ENCODE results near the gene NLRC3. TPM values are rescaled to one million over a fixed set of nuclear protein-coding genes. Genes with fewer than 3 reads are reported as not detected.

The NLRC3 gene
- total RNA-seq, 4 donors from 2014 or later = 0.65 to 4.1 (median 1.1) TPM

GRCh38 chr16:3550851-3551847, 26.1 kb downstream of the NLRC3 start:
- DNase-seq (ENCODE audit: low spot score) (no peak), ATAC-seq (ENCODE audit: low FRiP score) (no peak)
- no peak for TF ChIP-seq CTCF (IDR thresholded peaks at IDR 0.05)

GRCh38 chr16:3549906-3550305, 27.3 kb downstream of the NLRC3 start:
- TF ChIP-seq CTCF (IDR thresholded peaks at IDR 0.05) = no peak
- ATAC-seq (ENCODE audit: low FRiP score) (no peak), DNase-seq (ENCODE audit: low spot score) (no peak)

GRCh38 chr16:3548859-3549258, 28.3 kb downstream of the NLRC3 start:
- no peak for DNase-seq (ENCODE audit: low spot score)
- TF ChIP-seq CTCF (IDR thresholded peaks at IDR 0.05) = no peak
- peak; percentile 33 for ATAC-seq (ENCODE audit: low FRiP score)

GRCh38 chr16:3548445-3548844, 28.8 kb downstream of the NLRC3 start:
- TF ChIP-seq CTCF (IDR thresholded peaks at IDR 0.05) = no peak
- DNase-seq (ENCODE audit: low spot score) (no peak), ATAC-seq (ENCODE audit: low FRiP score) (no peak)

GRCh38 chr16:3546986-3547682, 30.1 kb downstream of the NLRC3 start:
- DNase-seq (ENCODE audit: low spot score) (no peak), ATAC-seq (ENCODE audit: low FRiP score) (no peak)
- TF ChIP-seq CTCF (IDR thresholded peaks at IDR 0.05) = no peak

GRCh38 chr16:3542601-3543373, 34.4 kb downstream of the NLRC3 start:
- no peak for ATAC-seq (ENCODE audit: low FRiP score)
- no peak for DNase-seq (ENCODE audit: low spot score)
- TF ChIP-seq CTCF (IDR thresholded peaks at IDR 0.05) = no peak
